Mesothelial cell of epicardium (in vitro differentiated cells): ENCODE measurements around the gene GALC. TPM values are rescaled to one million over a fixed set of nuclear protein-coding genes. Genes with fewer than 3 reads are reported as not detected.

Source experiments
- DNase-seq, 2 experiments: peaks; one replicate each; pipeline ENCODE4 v3.0.0; 2021; ENCODE audit warnings: low spot score in 2 of 2; ENCODE audit not compliant: unreplicated experiment in 2 of 2
- H3K27ac Mint-ChIP-seq: 2 replicates; pipeline ENCODE4 v1.8.0; 2021; ENCODE audit warnings: mixed read lengths
- H3K27me3 Mint-ChIP-seq: 2 replicates; pipeline ENCODE4 v1.8.0; 2021; ENCODE audit warnings: low read depth, mixed read lengths
- H3K36me3 Mint-ChIP-seq: 2 replicates; pipeline ENCODE4 v1.8.0; 2021; ENCODE audit warnings: mixed read lengths
- H3K4me1 Mint-ChIP-seq: 2 replicates; pipeline ENCODE4 v1.8.0; 2021; ENCODE audit warnings: mixed read lengths
- H3K4me3 Mint-ChIP-seq: 2 replicates; pipeline ENCODE4 v1.8.0; 2021; ENCODE audit warnings: mild to moderate bottlenecking, moderate library complexity, mixed read lengths
- H3K9me3 Mint-ChIP-seq: 2 replicates; pipeline ENCODE4 v1.8.0; 2021; ENCODE audit warnings: mixed read lengths
- total RNA-seq: library from RNA; stranded (reverse); gene quantifications from 3 replicates; pipeline ENCODE4 v1.2.1, GENCODE V29; 2021
- TF ChIP-seq, protein P1 (sequence below): fragments of 200-600 bp; sonication (generic); IDR thresholded peaks from one replicate; pipeline ENCODE4 v1.5.0; 2021; ENCODE audit warnings: antibody characterized with exemption; ENCODE audit not compliant: unreplicated experiment

GALC gene
- total RNA-seq, 1 donor from 2014 or later = 26.2 TPM

DNA sequence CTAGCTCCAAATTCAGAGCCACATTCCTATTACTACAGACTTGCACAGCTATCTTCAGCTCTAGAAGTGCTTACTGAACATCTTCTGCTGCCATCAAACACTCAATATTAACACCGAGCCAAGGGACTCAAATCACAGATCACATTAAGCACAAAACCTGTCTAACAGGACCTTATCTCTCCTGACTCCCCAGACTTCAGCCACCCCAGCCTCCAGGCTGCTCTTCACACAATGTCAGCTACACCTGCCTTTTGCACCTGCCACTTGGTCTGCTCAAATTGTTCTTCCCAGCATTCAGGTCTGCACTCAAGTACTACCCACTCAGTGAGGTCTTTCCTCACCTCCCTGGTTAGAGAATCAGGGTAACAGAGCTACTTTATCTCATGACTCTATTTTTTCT lies 57.1 kb downstream of the GALC start:
- TF ChIP-seq, protein P1, sequence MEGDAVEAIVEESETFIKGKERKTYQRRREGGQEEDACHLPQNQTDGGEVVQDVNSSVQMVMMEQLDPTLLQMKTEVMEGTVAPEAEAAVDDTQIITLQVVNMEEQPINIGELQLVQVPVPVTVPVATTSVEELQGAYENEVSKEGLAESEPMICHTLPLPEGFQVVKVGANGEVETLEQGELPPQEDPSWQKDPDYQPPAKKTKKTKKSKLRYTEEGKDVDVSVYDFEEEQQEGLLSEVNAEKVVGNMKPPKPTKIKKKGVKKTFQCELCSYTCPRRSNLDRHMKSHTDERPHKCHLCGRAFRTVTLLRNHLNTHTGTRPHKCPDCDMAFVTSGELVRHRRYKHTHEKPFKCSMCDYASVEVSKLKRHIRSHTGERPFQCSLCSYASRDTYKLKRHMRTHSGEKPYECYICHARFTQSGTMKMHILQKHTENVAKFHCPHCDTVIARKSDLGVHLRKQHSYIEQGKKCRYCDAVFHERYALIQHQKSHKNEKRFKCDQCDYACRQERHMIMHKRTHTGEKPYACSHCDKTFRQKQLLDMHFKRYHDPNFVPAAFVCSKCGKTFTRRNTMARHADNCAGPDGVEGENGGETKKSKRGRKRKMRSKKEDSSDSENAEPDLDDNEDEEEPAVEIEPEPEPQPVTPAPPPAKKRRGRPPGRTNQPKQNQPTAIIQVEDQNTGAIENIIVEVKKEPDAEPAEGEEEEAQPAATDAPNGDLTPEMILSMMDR = no peak
- H3K36me3 Mint-ChIP-seq = peaks cover 14% of the 10 kb centered on the region
- no peaks in the 10 kb centered on the region for H3K27me3 Mint-ChIP-seq
- DNase-seq = no peak
- no peak overlapping the region for H3K27ac Mint-ChIP-seq
- peaks cover 12% of the 10 kb centered on the region for H3K9me3 Mint-ChIP-seq
- H3K4me1 Mint-ChIP-seq = peaks cover 2% of the 10 kb centered on the region
- H3K4me3 Mint-ChIP-seq = no peak overlapping the region

- no peak overlapping the region for H3K4me3 Mint-ChIP-seq
- H3K27me3 Mint-ChIP-seq = no peaks in the 10 kb centered on the region
Observed at GRCh38 chr14:87935081-87935828, 57.7 kb downstream of the GALC start.

DNA sequence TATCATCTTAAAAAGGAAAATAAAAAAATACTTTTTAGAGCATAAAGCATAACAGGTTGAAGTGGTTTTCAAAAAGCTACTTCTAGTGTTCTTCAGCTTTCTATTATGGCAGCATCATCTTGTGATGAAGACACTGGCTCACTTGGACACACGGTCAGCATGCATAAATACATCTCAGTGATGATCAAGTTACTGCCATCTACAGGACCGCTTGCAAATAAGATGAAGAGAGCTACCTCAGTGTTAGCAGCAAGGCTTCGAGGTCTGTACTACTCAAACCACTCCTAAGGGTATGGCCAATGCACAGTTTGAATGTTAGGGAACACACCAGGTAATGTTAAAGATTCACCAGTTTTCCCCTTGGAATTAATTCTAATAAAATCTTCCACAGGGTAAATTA lies 58.8 kb downstream of the GALC start:
- H3K4me1 Mint-ChIP-seq = peaks cover 2% of the 10 kb centered on the region
- H3K4me3 Mint-ChIP-seq = no peak overlapping the region
- H3K27ac Mint-ChIP-seq = no peak overlapping the region
- H3K36me3 Mint-ChIP-seq = peaks cover 26% of the 10 kb centered on the region
- no peaks in the 10 kb centered on the region for H3K27me3 Mint-ChIP-seq
- H3K9me3 Mint-ChIP-seq = peaks cover 27% of the 10 kb centered on the region
- DNase-seq = no peak
- TF ChIP-seq, protein P1 = no peak

More at GRCh38 chr14:87935081-87935828, 57.7 kb downstream of the GALC start:
- TF ChIP-seq, protein P1 = no peak
- peaks cover 2% of the 10 kb centered on the region for H3K4me1 Mint-ChIP-seq
- no peak overlapping the region for H3K27ac Mint-ChIP-seq
- peaks cover 18% of the 10 kb centered on the region for H3K9me3 Mint-ChIP-seq
- peaks cover 18% of the 10 kb centered on the region for H3K36me3 Mint-ChIP-seq
- DNase-seq = no peak

GRCh38 chr14:87916886-87917275 lies 76.1 kb downstream of the GALC start:
- peaks cover 41% of the 10 kb centered on the region for H3K27me3 Mint-ChIP-seq
- TF ChIP-seq, protein P1 = no peak
- H3K9me3 Mint-ChIP-seq = peaks cover 31% of the 10 kb centered on the region
- H3K27ac Mint-ChIP-seq = no peak overlapping the region
- H3K4me3 Mint-ChIP-seq = no peak overlapping the region
- peaks cover 2% of the 10 kb centered on the region for H3K36me3 Mint-ChIP-seq
- H3K4me1 Mint-ChIP-seq = no peaks in the 10 kb centered on the region
- no peak for DNase-seq

- Mint-ChIP-seq H3K27ac (no peak overlapping the region), H3K4me1 (no peaks in the 10 kb centered on the region), H3K9me3 (peaks cover 36% of the 10 kb centered on the region), H3K4me3 (no peak overlapping the region), H3K36me3 (peaks cover 2% of the 10 kb centered on the region), H3K27me3 (peaks cover 41% of the 10 kb centered on the region)
- DNase-seq = no peak
- TF ChIP-seq, protein P1 = no peak
Observed at GRCh38 chr14:87916103-87916885, 76.7 kb downstream of the GALC start.
